H9 (cell line): ENCODE results near the gene CHST2. TPM values are rescaled to one million over a fixed set of nuclear protein-coding genes. Genes with fewer than 3 reads are reported as not detected.

Source experiments
- DNase-seq: peaks from one replicate; pipeline ENCODE4 v3.0.0-alpha.2; 2017
- H2AFZ ChIP-seq: one replicate; pipeline ENCODE4 v1.6.1; 2013; ENCODE audit warnings: mild to moderate bottlenecking, low read length, control low read depth, moderate library complexity
- H2AK5ac ChIP-seq: 2 replicates; pipeline ENCODE4 v1.6.1; 2013; ENCODE audit warnings: low read length, control low read depth, mixed read lengths; ENCODE audit not compliant: insufficient read length
- H2BK120ac ChIP-seq: one replicate; pipeline ENCODE4 v1.6.1; 2013; ENCODE audit warnings: low read depth, mild to moderate bottlenecking, low read length, control low read depth, inconsistent platforms; ENCODE audit not compliant: poor library complexity, severe bottlenecking
- H2BK12ac ChIP-seq: 2 replicates; pipeline ENCODE4 v1.6.1; 2013; ENCODE audit warnings: low read length, control low read depth, mixed read lengths, low read depth; ENCODE audit not compliant: insufficient read length
- H2BK15ac ChIP-seq: 2 replicates; pipeline ENCODE4 v1.6.1; 2013; ENCODE audit warnings: low read depth, low read length, control low read depth
- H2BK20ac ChIP-seq: one replicate; pipeline ENCODE4 v1.6.1; 2013; ENCODE audit warnings: low read depth, mild to moderate bottlenecking, low read length, control low read depth, inconsistent platforms; ENCODE audit not compliant: poor library complexity, severe bottlenecking
- H2BK5ac ChIP-seq: 2 replicates; pipeline ENCODE4 v1.6.1; 2013; ENCODE audit warnings: low read length, control low read depth, mixed read lengths; ENCODE audit not compliant: insufficient read length
- H3K14ac ChIP-seq: 2 replicates; pipeline ENCODE4 v1.6.1; 2013; ENCODE audit warnings: low read length, control low read depth; ENCODE audit not compliant: insufficient read depth
- H3K18ac ChIP-seq: 2 replicates; pipeline ENCODE4 v1.6.1; 2013; ENCODE audit warnings: low read depth, mild to moderate bottlenecking, mixed read lengths, low read length, control low read depth; ENCODE audit not compliant: insufficient read length
- H3K23ac ChIP-seq: 2 replicates; pipeline ENCODE4 v1.6.1; 2013; ENCODE audit warnings: low read length, control low read depth, mixed read lengths, low read depth; ENCODE audit not compliant: insufficient read length
- H3K23me2 ChIP-seq: 2 replicates; pipeline ENCODE4 v1.6.1; 2013; ENCODE audit warnings: low read depth, mild to moderate bottlenecking, mixed read lengths, low read length, control low read depth; ENCODE audit not compliant: insufficient read length, poor library complexity, severe bottlenecking
- H3K27ac ChIP-seq: 2 replicates; pipeline ENCODE4 v1.5.1; 2013; ENCODE audit warnings: low read length, control low read depth, mixed read lengths, low read depth; ENCODE audit not compliant: insufficient read length
- H3K27me3 ChIP-seq: 2 replicates; pipeline ENCODE4 v1.6.1; 2013; ENCODE audit warnings: low read length, control low read depth, inconsistent platforms; ENCODE audit not compliant: insufficient read depth
- H3K4ac ChIP-seq: 2 replicates; pipeline ENCODE4 v1.6.1; 2013; ENCODE audit warnings: low read depth, mild to moderate bottlenecking, control low read depth, inconsistent platforms, low read length, moderate library complexity
- H3K4me1 ChIP-seq: 2 replicates; pipeline ENCODE4 v1.6.1; 2013; ENCODE audit warnings: low read length, control low read depth, inconsistent platforms; ENCODE audit not compliant: insufficient read depth
- H3K4me2 ChIP-seq: 2 replicates; pipeline ENCODE4 v1.6.1; 2013; ENCODE audit warnings: low read length, control low read depth, mixed read lengths; ENCODE audit not compliant: insufficient read length, insufficient read depth
- H3K56ac ChIP-seq: 2 replicates; pipeline ENCODE4 v1.6.1; 2013; ENCODE audit warnings: low read depth, mild to moderate bottlenecking, mixed read lengths, low read length, control low read depth; ENCODE audit not compliant: insufficient read length
- H3K79me1 ChIP-seq: 2 replicates; pipeline ENCODE4 v1.6.1; 2013; ENCODE audit warnings: low read depth, mild to moderate bottlenecking, moderate library complexity, low read length, control low read depth, inconsistent platforms; ENCODE audit not compliant: insufficient read depth, poor library complexity, severe bottlenecking
- H3K79me2 ChIP-seq: 2 replicates; pipeline ENCODE4 v1.6.1; 2013; ENCODE audit warnings: low read length, control low read depth, inconsistent platforms; ENCODE audit not compliant: insufficient read depth
- H3K9ac ChIP-seq: 2 replicates; pipeline ENCODE4 v1.6.1; 2013; ENCODE audit warnings: low read length, control low read depth, mixed read lengths; ENCODE audit not compliant: insufficient read length; ENCODE audit errors: extremely low read depth
- H3K9me3 ChIP-seq: one replicate; pipeline ENCODE4 v1.6.1; 2013; ENCODE audit warnings: low read depth, low read length, inconsistent platforms; ENCODE audit not compliant: control insufficient read depth
- H3T11ph ChIP-seq: one replicate; pipeline ENCODE4 v1.6.1; 2013; ENCODE audit warnings: mild to moderate bottlenecking, low read length, control low read depth, inconsistent platforms
- H4K20me1 ChIP-seq: one replicate; pipeline ENCODE4 v1.6.1; 2013; ENCODE audit not compliant: control insufficient read depth, insufficient read length, insufficient read depth
- H4K5ac ChIP-seq: 2 replicates; pipeline ENCODE4 v1.6.1; 2013; ENCODE audit warnings: low read depth, mild to moderate bottlenecking, mixed read lengths, low read length, control low read depth; ENCODE audit not compliant: insufficient read length
- H4K8ac ChIP-seq: replicated peaks from 2 replicates; pipeline ENCODE4 v1.6.1; 2013; ENCODE audit warnings: low read length, control low read depth, mixed read lengths, low read depth; ENCODE audit not compliant: insufficient read length
- H4K91ac ChIP-seq: 2 replicates; pipeline ENCODE4 v1.6.1; 2013; ENCODE audit warnings: low read depth, mild to moderate bottlenecking, moderate library complexity, mixed read lengths, low read length, control low read depth; ENCODE audit not compliant: insufficient read length
- H3K27ac Mint-ChIP-seq, 3 experiments: 2 replicates in 2 of 3; 3 replicates in 1 of 3; pipeline ENCODE4 v1.8.0; 2020 to 2021; ENCODE audit warnings: mixed read lengths in 3 of 3, mild to moderate bottlenecking in 1 of 3, moderate library complexity in 1 of 3
- H3K27me3 Mint-ChIP-seq: 2 replicates; pipeline ENCODE4 v1.8.0; 2021; ENCODE audit warnings: low read depth, mild to moderate bottlenecking, moderate library complexity, mixed read lengths
- H3K36me3 Mint-ChIP-seq, 3 experiments: 2 replicates in 2 of 3; 3 replicates in 1 of 3; pipeline ENCODE4 v1.8.0; 2020 to 2021; ENCODE audit warnings: low read depth in 3 of 3, mixed read lengths in 3 of 3; ENCODE audit not compliant: insufficient read depth in 1 of 3
- H3K4me1 Mint-ChIP-seq, 2 experiments: 2 replicates each; pipeline ENCODE4 v1.8.0; 2020; ENCODE audit warnings: mixed read lengths in 2 of 2
- H3K4me3 Mint-ChIP-seq, 2 experiments: 2 replicates in 1 of 2; 3 replicates in 1 of 2; pipeline ENCODE4 v1.8.0; 2020 to 2021; ENCODE audit warnings: mild to moderate bottlenecking in 2 of 2, mixed read lengths in 2 of 2, moderate library complexity in 1 of 2
- H3K9me3 Mint-ChIP-seq, 2 experiments: 2 replicates in 1 of 2; 3 replicates in 1 of 2; pipeline ENCODE4 v1.8.0; 2020; ENCODE audit warnings: mild to moderate bottlenecking in 2 of 2, mixed read lengths in 2 of 2, moderate library complexity in 1 of 2
- WGBS: extraction: QIAGEN DNeasy Blood & Tissue Kit; methylation state at CpG from one replicate; pipeline ENCODE4 v1.1.7; 2013; ENCODE audit warnings: missing lambda C conversion rate, low lambda C conversion rate, mixed read lengths; ENCODE audit not compliant: insufficient read length; ENCODE audit errors: extremely low coverage; 5-methylcytosine and 5-hydroxymethylcytosine counted together
- total RNA-seq: library from RNA; stranded (reverse); gene quantifications from 2 replicates; pipeline ENCODE4 v1.2.1, GENCODE V29; 2021
- TF ChIP-seq, protein P1 (sequence below): fragments of 200-600 bp; sonication (generic); conservative IDR thresholded peaks from 3 replicates; pipeline ENCODE4 v1.8.0; 2021; ENCODE audit warnings: antibody characterized with exemption, mild to moderate bottlenecking

CHST2 gene
- total RNA-seq, 1 experiment from 2014 or later = 5.8 TPM

DNA sequence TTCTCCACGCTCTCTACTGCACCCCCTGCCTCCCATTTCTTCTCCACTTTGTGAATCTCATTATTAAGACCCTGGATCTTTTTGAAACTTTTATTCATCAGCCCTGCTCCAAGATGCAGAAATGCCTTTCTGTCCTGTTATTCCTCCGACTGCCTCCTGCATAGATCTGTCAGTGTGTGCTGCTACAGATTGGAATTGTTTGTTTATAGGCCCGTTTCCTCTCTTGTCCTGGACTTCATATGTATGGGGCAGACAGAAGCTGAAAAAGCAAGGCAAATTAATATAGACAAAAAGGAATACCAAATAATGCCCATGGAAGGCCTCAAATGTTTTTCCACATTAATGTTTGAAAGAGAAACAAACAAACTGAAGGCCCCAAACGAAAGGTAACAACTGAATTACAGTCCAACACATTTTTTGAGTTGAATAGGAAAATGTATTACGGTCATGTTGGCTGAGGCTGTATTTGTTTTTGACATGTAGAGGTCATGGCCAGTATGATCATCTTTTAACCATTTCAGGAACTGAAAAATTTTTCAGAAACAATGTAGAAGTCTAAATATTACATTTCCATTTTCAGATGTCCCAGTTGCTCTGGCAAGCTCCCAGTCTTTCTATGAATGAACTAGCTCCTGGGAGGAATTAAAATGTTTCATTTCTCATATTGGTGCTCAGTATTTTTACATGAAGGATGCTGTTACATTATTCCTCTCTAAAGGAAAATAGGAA, 8.8 kb downstream of the CHST2 start:
- no peak overlapping the region for H3K14ac ChIP-seq
- no peak overlapping the region for H3K18ac ChIP-seq
- no peaks in the 10 kb centered on the region for H3K79me2 ChIP-seq
- H3K27me3 ChIP-seq = no peaks in the 10 kb centered on the region
- no peaks in the 10 kb centered on the region for H3K9me3 ChIP-seq
- H4K8ac ChIP-seq = no peak overlapping the region
- peaks cover 5 to 9% of the 10 kb centered on the region in 2 experiments for H3K4me1 Mint-ChIP-seq
- no peak overlapping the region for H2AK5ac ChIP-seq
- H2BK5ac ChIP-seq = no peak overlapping the region
- no peak overlapping the region for H2BK120ac ChIP-seq
- no peak overlapping the region for H3K4ac ChIP-seq
- no peak overlapping the region for H3K9ac ChIP-seq
- no peak overlapping the region for H3K27ac ChIP-seq
- no peak overlapping the region for H2BK15ac ChIP-seq
- no peak overlapping the region for H3T11ph ChIP-seq
- H3K23ac ChIP-seq = no peak overlapping the region
- no CpG with 5 or more reads among the region's 5 CpGs for WGBS
- no peak for DNase-seq
- TF ChIP-seq, protein P1, sequence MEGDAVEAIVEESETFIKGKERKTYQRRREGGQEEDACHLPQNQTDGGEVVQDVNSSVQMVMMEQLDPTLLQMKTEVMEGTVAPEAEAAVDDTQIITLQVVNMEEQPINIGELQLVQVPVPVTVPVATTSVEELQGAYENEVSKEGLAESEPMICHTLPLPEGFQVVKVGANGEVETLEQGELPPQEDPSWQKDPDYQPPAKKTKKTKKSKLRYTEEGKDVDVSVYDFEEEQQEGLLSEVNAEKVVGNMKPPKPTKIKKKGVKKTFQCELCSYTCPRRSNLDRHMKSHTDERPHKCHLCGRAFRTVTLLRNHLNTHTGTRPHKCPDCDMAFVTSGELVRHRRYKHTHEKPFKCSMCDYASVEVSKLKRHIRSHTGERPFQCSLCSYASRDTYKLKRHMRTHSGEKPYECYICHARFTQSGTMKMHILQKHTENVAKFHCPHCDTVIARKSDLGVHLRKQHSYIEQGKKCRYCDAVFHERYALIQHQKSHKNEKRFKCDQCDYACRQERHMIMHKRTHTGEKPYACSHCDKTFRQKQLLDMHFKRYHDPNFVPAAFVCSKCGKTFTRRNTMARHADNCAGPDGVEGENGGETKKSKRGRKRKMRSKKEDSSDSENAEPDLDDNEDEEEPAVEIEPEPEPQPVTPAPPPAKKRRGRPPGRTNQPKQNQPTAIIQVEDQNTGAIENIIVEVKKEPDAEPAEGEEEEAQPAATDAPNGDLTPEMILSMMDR = no peak
- H3K9me3 Mint-ChIP-seq = no peaks in the 10 kb centered on the region
- H2AFZ ChIP-seq = no peak overlapping the region
- H3K27ac Mint-ChIP-seq = no peak overlapping the region
- no peaks in the 10 kb centered on the region for H3K36me3 Mint-ChIP-seq
- H3K27me3 Mint-ChIP-seq = no peaks in the 10 kb centered on the region
- H3K4me1 ChIP-seq = peaks cover 2% of the 10 kb centered on the region; the same call in 1 of the 2 replicates
- no peak overlapping the region for H4K91ac ChIP-seq
- H2BK12ac ChIP-seq = no peak overlapping the region
- H4K5ac ChIP-seq = no peak overlapping the region
- H4K20me1 ChIP-seq = no peaks in the 10 kb centered on the region
- no peaks in the 10 kb centered on the region for H3K79me1 ChIP-seq
- no peak overlapping the region for H3K4me3 Mint-ChIP-seq
- no peak overlapping the region for H2BK20ac ChIP-seq
- no peak overlapping the region for H3K56ac ChIP-seq
- no peaks in the 10 kb centered on the region for H3K23me2 ChIP-seq
- H3K4me2 ChIP-seq = no peak overlapping the region
